OCI-LY7 (cell line): ENCODE results near the gene RPL22. TPM values are rescaled to one million over a fixed set of nuclear protein-coding genes. Genes with fewer than 3 reads are reported as not detected.

Experiments used
- BruUV-seq: library from RNA; stranded (reverse); fragments of 400-500 nt; replicated peaks from 2 replicates; lab custom pipeline; 2021; lab: Mats Ljungman, UMichigan
- CTCF ChIA-PET: fragments of 300-600 bp; sonication (Branson Sonifier 250); formaldehyde crosslinking; loops from one replicate; lab custom pipeline; 2022; ENCODE audit warnings: antibody characterized with exemption; ENCODE audit not compliant: unreplicated experiment; lab: Charles Lee
- POLR2A ChIA-PET: fragments of 300-600 bp; sonication (Branson Sonifier 250); formaldehyde crosslinking; loops from one replicate; lab custom pipeline; 2022; ENCODE audit warnings: antibody characterized with exemption; lab: Charles Lee
- DNase-seq: peaks from one replicate; pipeline ENCODE4 v3.0.0-alpha.2; 2015; ENCODE audit warnings: low spot score
- H2AFZ ChIP-seq: fragments of 200-600 bp; sonication (generic), shearing (Covaris generic); 2 replicates; pipeline ENCODE4 v1.6.1; 2014; ENCODE audit warnings: mild to moderate bottlenecking, antibody characterized with exemption, low read length, moderate library complexity
- H3K27ac ChIP-seq: fragments of 200-600 bp; sonication (generic); 2 replicates; pipeline ENCODE4 v1.5.1; 2014; ENCODE audit warnings: mixed run types, low read depth, mild to moderate bottlenecking, moderate library complexity, low read length, inconsistent platforms; ENCODE audit not compliant: poor library complexity, severe bottlenecking
- H3K36me3 ChIP-seq: fragments of 200-600 bp; sonication (generic); 2 replicates; pipeline ENCODE4 v1.6.1; 2014; ENCODE audit warnings: mild to moderate bottlenecking, antibody characterized with exemption, low read length, moderate library complexity, mixed read lengths; ENCODE audit not compliant: insufficient read depth
- H3K4me1 ChIP-seq: fragments of 200-600 bp; sonication (generic); 2 replicates; pipeline ENCODE4 v1.5.1; 2014; ENCODE audit warnings: mild to moderate bottlenecking, low read length; ENCODE audit not compliant: insufficient read depth, poor library complexity, severe bottlenecking
- H3K4me2 ChIP-seq: fragments of 200-600 bp; sonication (generic); 2 replicates; pipeline ENCODE4 v1.6.1; 2014; ENCODE audit warnings: mild to moderate bottlenecking, low read length
- H3K4me3 ChIP-seq: fragments of 200-600 bp; sonication (generic); 2 replicates; pipeline ENCODE4 v1.5.1; 2014; ENCODE audit warnings: mild to moderate bottlenecking, low read depth, low read length; ENCODE audit not compliant: poor library complexity, severe bottlenecking
- H3K79me2 ChIP-seq: fragments of 200-600 bp; sonication (generic); 2 replicates; pipeline ENCODE4 v1.6.1; 2016; ENCODE audit warnings: low read depth, mild to moderate bottlenecking, low read length, moderate library complexity, mixed read lengths; ENCODE audit not compliant: insufficient read depth
- H3K9me2 ChIP-seq: fragments of 200-600 bp; sonication (generic); 2 replicates; pipeline ENCODE4 v1.6.1; 2016; ENCODE audit warnings: mild to moderate bottlenecking, low read length, mixed read lengths; ENCODE audit not compliant: insufficient read depth
- H3K9me3 ChIP-seq: fragments of 200-600 bp; sonication (generic); 2 replicates; pipeline ENCODE4 v1.6.1; 2014; ENCODE audit warnings: mild to moderate bottlenecking, mixed run types, low read length, mixed read lengths
- H4K20me1 ChIP-seq: fragments of 200-600 bp; sonication (generic); 2 replicates; pipeline ENCODE4 v1.6.1; 2014; ENCODE audit warnings: mild to moderate bottlenecking, antibody characterized with exemption, low read length, moderate library complexity, mixed read lengths; ENCODE audit not compliant: insufficient read depth
- EZH2phosphoT487 ChIP-seq: fragments of 200-600 bp; sonication (generic); IDR thresholded peaks from 2 replicates; pipeline ENCODE4 v1.6.1; 2018; ENCODE audit warnings: low read depth, borderline replicate concordance, mild to moderate bottlenecking, mixed run types, antibody characterized with exemption, low read length, moderate library complexity, mixed read lengths
- intact Hi-C: fragments of 100-400 bp; cut with micrococcal nuclease; formaldehyde crosslinking; loops from one replicate; pipeline ENCODE4 v1.10.0; 2022; ENCODE audit not compliant: unreplicated experiment
- total RNA-seq, 2 experiments: library from RNA; depleted of rRNA in 1 of 2; stranded (reverse); fragments of >200 nt in 1 of 2; shearing (Covaris generic) in 1 of 2; gene quantifications; 2 replicates each; pipeline ENCODE4 v1.2.3, GENCODE V29; 2014 to 2022
- TF ChIP-seq, protein P1 (sequence below): fragments of 200-600 bp; sonication (generic); conservative IDR thresholded peaks from 2 replicates; pipeline ENCODE4 v1.5.1; 2014; ENCODE audit warnings: mild to moderate bottlenecking, antibody characterized with exemption, low read length, moderate library complexity, mixed read lengths

The RPL22 gene
- total RNA-seq, 2 experiments from 2014 or later = 249 to 589 TPM

DNA sequence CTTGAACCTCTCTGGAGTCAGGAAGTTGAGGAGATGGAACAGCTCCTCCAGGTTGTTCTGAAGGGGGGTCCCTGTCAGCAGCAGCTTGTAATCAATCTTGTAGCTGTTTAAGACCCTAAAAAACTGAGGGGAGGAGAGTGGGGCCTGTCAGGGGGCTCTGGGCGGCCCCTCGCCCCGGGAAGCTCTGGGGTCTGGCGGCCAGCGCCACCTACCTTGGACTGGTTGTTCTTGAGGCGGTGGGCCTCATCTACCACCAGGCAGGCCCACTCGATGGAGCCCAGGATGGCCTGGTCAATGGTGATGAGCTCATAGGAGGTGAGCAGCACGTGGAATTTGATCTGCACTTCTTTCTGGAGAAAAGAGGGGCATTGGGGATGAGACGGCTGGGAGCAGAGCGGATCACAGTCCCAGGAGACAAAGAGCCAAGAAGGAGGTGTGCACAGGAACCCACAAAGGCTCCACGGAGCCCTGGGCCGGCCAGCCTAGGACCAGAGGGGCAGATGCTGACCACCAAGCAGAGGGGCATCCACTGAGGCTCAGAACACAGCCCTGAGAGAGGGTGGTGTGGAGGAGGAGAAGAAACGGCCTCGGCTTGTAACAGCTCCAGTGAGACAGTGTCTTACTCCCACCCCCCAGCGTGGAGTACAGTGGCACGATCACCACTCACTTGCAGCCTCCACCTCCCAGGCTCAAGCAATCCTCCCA lies 62.7 kb downstream of the RPL22 start:
- no peak overlapping the region for H2AFZ ChIP-seq
- no peak for TF ChIP-seq EZH2phosphoT487
- TF ChIP-seq, protein P1, sequence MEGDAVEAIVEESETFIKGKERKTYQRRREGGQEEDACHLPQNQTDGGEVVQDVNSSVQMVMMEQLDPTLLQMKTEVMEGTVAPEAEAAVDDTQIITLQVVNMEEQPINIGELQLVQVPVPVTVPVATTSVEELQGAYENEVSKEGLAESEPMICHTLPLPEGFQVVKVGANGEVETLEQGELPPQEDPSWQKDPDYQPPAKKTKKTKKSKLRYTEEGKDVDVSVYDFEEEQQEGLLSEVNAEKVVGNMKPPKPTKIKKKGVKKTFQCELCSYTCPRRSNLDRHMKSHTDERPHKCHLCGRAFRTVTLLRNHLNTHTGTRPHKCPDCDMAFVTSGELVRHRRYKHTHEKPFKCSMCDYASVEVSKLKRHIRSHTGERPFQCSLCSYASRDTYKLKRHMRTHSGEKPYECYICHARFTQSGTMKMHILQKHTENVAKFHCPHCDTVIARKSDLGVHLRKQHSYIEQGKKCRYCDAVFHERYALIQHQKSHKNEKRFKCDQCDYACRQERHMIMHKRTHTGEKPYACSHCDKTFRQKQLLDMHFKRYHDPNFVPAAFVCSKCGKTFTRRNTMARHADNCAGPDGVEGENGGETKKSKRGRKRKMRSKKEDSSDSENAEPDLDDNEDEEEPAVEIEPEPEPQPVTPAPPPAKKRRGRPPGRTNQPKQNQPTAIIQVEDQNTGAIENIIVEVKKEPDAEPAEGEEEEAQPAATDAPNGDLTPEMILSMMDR = no peak
- no peaks in the 10 kb centered on the region for H3K9me2 ChIP-seq
- no peaks in the 10 kb centered on the region for H3K9me3 ChIP-seq
- H3K4me1 ChIP-seq = no peaks in the 10 kb centered on the region
- CTCF ChIA-PET = interaction anchor here (0.6 kb wide), 1 partner anchor 1721 kb away, joined by 3 read pairs; no protein-coding TSS in a partner anchor
- no peaks in the 10 kb centered on the region for H3K36me3 ChIP-seq
- no peaks in the 10 kb centered on the region for H3K79me2 ChIP-seq
- DNase-seq = no peak
- intact Hi-C loops = no loop called here
- BruUV-seq = no TSS peak
- no peak overlapping the region for H3K4me3 ChIP-seq
- H3K27ac ChIP-seq = no peak overlapping the region
- no peaks in the 10 kb centered on the region for H4K20me1 ChIP-seq
- POLR2A ChIA-PET = no interaction called here
- H3K4me2 ChIP-seq = no peak overlapping the region

Other genes with a start within 250 kb of the RPL22 start
- 9.2 and 13.4 TPM in 2 replicates for gene NPHP4, start 207.2 kb downstream of the RPL22 start, total RNA-seq (2014; rRNA removed; shearing (Covaris generic))
- 23.0 and 24.2 TPM in 2 replicates for gene NPHP4, start 207.2 kb downstream of the RPL22 start, total RNA-seq (2022)
- gene KCNAB2, start 153.7 kb downstream of the RPL22 start, total RNA-seq (2014; rRNA removed; shearing (Covaris generic)) = 42.1 and 46.7 TPM in 2 replicates
- 120 and 133 TPM in 2 replicates for gene KCNAB2, start 153.7 kb downstream of the RPL22 start, total RNA-seq (2022)
- gene CHD5, start 19.3 kb downstream of the RPL22 start, total RNA-seq (2014; rRNA removed; shearing (Covaris generic)) = 0.19 and 0.93 TPM in 2 replicates
- gene CHD5, start 19.3 kb downstream of the RPL22 start, total RNA-seq (2022) = 0.38 and 0.55 TPM in 2 replicates
- gene RNF207, start 6.5 kb upstream of the RPL22 start, total RNA-seq (2014; rRNA removed; shearing (Covaris generic)) = not detected in 2 replicates
- not detected in 2 replicates for gene RNF207, start 6.5 kb upstream of the RPL22 start, total RNA-seq (2022)
- gene ICMT, start 36.4 kb upstream of the RPL22 start, total RNA-seq (2014; rRNA removed; shearing (Covaris generic)) = 54.0 and 57.0 TPM in 2 replicates
- 42.2 and 48.0 TPM in 2 replicates for gene ICMT, start 36.4 kb upstream of the RPL22 start, total RNA-seq (2022)
- not detected in 2 replicates for gene HES3, start 44.6 kb upstream of the RPL22 start, total RNA-seq (2014; rRNA removed; shearing (Covaris generic))
- not detected in 2 replicates for gene HES3, start 44.6 kb upstream of the RPL22 start, total RNA-seq (2022)
- gene GPR153, start 61.5 kb upstream of the RPL22 start, total RNA-seq (2014; rRNA removed; shearing (Covaris generic)) = not detected in 2 replicates
- not detected in 2 replicates for gene GPR153, start 61.5 kb upstream of the RPL22 start, total RNA-seq (2022)
- gene ACOT7, start 194.2 kb upstream of the RPL22 start, total RNA-seq (2014; rRNA removed; shearing (Covaris generic)) = 16.8 and 23.4 TPM in 2 replicates
- 50.5 and 53.6 TPM in 2 replicates for gene ACOT7, start 194.2 kb upstream of the RPL22 start, total RNA-seq (2022)
- gene HES2, start 220.3 kb upstream of the RPL22 start, total RNA-seq (2014; rRNA removed; shearing (Covaris generic)) = not detected in 2 replicates
- gene HES2, start 220.3 kb upstream of the RPL22 start, total RNA-seq (2022) = not detected in 2 replicates
- gene ESPN, start 225.2 kb upstream of the RPL22 start, total RNA-seq (2014; rRNA removed; shearing (Covaris generic)) = not detected in 2 replicates
- gene ESPN, start 225.2 kb upstream of the RPL22 start, total RNA-seq (2022) = not detected in 2 replicates